Fibroblast of peridontal ligament (primary cell): ENCODE measurements around the gene TRIM47.

ENCODE experiments used
- DNase-seq: peaks from one replicate; pipeline ENCODE4 v3.0.0-alpha.2; 2010; ENCODE audit errors: extremely low read depth

TRIM47 gene

DNA sequence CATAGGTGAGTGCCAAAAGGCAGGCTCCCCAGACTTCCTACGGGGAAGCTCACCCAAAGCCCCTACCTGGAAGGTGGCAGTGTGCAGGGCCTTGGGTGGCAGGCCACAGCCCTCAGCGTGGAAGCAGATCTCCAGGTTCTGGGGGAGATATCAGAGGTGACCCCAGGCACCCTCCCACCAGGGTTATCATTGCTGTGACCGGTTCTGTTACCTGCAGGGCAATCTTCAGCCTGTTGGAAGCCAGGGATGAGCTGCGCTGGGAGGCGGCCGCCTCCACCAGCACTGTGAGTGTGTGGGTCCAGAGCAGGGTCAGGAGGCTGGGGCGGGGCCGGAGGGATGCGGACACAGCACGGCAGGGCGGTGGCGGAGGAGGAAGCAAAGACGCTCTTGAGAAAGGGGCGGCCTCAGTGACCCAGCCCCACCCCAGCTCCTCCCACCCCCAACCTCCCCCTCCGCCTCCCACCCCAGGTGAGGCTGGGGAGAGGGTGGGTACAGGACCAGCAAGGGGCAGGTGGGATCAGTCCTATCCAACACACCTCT, 47.3 kb downstream of the TRIM47 start:
- no peak for DNase-seq

DNA sequence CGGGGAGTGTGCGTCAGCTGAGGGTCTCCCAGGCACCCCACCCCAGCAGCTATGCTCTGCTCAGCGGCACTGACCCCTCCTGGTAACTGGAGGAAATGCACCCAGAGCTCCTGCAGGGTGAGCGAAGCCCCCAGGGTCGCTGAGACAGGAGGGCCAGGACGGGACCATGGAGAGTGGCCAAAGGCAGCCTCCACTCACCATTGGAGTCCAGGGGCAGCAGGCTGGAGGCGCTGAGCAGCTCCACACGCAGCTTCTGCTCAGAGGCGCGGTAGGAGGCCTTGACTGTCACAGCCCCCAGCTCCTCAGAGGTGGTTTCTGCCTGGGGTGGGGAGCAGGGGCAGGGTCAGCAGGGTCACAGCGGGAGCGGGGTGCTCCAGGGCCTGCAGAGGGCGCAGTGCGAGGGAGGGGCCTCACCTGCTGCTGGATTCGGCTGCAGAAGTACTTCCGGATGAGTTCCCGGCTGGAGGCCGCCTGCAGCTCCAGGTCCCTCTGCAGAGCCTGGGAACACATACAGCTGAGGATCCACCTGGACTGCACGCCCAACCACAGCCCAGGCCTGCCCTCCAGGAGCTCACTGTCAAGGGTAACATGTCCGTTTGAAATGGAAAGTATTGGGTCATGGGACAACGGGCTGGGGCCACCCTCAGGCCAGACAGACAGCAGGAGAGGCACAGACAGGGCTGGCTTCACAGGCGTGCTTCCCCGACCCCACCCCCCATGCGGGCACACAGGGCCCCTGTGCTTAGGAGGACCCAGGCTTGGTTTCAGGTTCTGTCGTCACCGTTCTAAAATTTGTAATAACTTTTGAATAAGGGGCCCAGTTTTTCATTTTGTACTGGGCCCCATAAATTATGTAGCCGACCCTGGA, 48.0 kb downstream of the TRIM47 start:
- no peak for DNase-seq

DNA sequence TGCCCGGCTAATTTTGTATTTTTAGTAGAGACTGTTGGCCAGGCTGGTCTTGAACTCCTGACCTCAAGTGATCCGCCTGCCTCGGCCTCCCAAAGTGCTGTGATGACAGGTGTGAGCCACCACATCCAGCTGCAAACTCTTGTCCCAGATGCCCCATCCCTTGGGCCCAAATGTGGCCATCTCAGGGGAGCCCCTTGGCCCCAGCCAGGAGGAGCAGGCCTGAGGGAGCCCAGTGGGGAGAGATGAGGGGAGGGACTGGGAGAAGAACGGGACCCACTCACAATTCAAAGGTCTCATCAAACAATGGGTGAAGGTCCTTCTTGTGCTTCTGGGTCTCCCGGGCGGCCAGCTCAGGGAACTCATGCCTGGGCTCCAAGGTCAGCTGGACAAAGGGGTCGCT, 48.6 kb downstream of the TRIM47 start:
- DNase-seq: no peak

DNA sequence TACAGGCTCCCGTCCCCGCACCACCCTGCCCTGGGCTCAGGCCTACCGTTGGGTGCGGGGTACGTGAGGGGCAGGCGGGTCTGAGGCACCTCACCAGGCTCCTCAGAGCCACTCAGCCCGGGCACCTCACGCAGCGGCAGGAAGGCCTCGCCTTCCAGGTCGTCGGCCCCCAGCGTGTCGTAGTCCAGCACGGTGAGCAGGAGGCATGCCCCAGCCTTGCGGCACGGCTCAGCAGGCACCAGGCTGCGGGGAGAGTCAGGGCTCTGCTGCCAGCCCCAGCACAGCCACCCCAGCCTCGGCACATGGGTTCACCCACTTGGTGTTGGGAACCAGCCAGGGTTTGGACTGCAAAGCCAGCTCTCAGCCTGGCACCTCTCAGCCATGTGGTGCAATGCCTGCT, 49.6 kb downstream of the TRIM47 start:
- no peak for DNase-seq

DNA sequence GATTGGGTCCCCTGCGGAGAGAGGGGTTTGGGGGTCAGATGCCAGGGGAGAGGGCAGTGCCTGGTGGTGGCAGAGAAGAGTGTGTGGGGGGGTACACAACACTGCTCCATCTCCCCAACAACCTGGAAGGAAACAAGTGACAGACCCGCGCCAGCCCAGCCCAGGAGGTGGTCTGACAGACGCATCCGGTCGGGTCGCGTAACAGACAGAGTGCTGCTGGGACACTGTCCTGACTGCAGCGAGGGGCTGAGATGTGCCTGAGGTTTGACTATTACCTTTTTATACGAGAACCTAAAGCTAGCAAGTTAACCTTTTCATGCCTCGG, 50.3 kb downstream of the TRIM47 start:
- DNase-seq: no peak

DNA sequence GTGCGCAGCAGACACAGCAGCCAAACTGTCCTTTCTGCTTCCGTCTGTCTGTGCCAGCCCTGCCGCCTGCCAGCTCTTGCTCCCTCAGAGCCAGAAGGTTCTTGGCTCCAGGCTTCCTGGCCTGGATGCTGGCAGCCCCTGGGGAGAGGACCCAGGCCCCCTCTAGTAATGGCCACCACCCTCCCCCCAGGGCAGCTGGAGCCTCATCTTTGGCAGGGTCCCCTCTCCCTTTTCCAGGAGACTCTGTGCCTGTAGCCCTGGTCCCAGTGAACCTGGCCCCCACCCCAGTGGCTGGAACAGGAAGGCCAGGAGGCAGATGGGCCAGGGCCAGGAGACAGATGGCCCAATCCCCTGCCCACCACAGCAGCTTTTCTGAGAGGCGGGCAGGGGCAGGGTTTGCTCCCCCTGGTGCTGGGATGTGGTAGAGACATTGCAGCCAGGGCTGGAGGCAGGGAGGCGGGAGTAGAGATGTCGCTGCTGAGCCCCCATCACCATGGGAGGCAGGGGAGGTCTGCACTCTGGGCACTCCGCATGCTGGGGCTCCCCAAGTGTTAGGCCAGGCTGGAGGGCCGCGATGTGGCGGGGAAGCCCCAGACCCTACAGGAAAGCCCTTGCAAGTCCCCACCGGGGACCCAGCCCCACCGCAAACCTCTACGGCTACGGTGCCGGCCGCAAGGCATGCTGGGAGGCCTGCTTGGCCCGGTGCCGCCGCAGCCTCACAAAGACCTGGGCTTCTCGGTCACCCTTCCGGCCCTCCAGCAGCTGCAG, 50.9 kb downstream of the TRIM47 start:
- peak; percentile 45 for DNase-seq

DNA sequence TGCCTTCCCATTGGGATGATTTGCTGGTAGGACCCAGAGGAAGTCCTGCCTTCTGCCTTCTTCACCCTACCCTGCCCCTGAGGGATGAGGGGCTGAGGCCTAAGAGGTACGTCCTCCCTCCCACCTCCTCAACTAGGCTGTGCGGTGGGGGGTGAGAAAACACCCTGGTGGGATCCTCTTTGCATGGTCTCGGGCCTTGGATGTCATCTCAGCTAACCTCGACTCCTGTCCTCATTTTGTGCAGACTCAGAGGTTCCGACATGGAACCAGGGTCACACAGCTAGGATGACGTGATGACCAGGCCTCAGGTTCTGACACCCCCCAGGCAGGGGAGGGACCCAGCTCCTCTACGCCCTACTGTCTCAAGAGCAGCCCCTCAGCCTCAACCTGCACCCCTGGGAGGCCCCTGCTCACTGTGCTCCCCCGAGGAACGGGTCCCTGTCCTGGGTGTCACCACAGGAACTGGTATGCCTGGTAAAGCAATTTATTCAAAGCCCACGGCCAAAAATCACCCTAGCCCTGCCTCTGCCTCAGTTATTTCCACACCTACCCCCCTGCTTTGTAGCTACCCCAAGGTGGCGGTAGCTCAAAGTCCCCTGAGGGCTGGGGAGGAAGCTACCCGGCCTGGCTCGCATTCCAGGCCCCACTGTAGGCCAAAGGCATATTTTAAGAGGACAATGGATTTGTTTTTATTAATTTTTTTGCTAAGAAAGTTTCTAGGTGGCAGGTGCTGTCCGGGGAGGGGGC, 51.6 kb downstream of the TRIM47 start:
- no peak for DNase-seq

DNA sequence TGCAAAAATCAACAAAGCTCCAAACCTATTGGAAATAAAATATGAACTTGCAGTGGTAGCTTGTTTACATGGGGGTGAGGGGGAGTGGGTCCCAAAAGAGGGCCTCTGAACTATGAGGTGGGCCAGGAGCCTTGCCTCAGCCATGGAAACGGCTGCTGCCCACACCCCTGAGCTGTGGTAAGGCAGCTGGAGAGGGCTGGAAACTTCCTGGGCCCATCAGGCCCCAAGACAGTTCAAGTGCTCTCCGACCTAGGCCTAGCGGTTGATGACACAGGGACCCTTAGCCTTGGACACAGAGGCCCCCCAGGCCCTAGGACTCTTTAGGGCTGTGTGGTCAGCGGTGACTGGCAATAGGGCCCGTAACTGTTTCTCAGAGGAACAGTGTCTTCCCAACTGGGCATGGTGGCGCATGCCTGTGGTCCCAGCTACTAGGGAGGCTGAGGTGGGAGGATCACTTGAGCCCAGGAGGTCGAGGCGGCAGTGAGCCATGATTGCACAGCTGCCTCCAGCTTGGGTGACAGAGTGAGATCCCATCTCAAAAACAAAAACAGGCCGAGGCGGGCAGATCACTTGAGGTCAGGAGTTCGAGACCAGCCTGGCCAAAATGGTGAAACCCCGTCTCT, 52.5 kb downstream of the TRIM47 start:
- no peak for DNase-seq

DNA sequence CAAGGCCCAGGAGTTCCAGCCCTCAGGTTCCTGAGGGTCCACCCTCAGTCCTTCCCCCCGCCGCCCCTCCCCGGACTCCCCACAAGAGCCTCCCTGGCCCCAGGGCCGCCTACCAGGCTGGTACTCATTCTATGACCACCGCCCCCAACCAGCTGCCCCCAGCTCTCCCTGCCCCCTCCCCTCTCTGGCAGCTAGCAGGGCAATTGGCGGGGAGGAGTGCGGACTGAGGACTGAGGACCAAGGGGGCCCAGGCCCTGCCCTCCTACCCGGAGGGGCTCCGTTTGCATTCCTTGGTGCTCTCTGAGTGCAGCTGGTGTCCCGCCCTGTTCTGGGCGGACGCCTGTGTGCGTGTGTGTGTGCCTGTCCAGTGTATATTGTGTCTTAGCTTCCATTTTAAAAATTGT, 53.2 kb downstream of the TRIM47 start:
- no peak for DNase-seq

DNA sequence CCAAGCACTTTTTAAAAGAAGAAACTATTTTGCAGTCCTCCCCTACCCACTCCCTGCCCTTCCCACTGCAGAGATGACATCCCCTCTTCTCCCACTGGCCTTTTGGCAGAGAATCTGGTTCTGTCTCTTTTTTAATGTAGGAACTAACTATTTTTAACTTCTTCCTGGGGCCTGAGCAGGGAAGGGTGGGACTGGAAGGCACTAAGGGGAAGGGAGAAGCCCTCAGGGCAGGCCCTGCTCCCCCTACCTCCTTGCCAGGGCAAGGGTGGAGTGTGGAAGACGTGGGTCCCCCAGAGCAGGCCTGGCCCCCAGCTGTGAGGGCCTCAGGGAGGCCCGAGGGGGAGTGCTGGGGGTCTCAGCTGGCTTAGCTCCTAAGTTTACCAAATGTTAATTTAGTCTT, 53.7 kb downstream of the TRIM47 start:
- DNase-seq: no peak
